Retinal pigment epithelial cell (primary cell): ENCODE results near the gene LIG1.

Experiments
- DNase-seq: peaks from one replicate; pipeline ENCODE4 v3.0.0-alpha.2; 2010; ENCODE audit warnings: low read depth
- H3K4me3 ChIP-seq: 2 replicates; pipeline ENCODE4 v1.5.1; 2011; ENCODE audit warnings: mild to moderate bottlenecking, low read length, control low read depth, moderate library complexity
- TF ChIP-seq, protein P1 (sequence below): conservative IDR thresholded peaks from 2 replicates; pipeline ENCODE4 v1.5.1; 2011; ENCODE audit warnings: low read depth, low read length, control low read depth, inconsistent platforms

LIG1 gene

DNA sequence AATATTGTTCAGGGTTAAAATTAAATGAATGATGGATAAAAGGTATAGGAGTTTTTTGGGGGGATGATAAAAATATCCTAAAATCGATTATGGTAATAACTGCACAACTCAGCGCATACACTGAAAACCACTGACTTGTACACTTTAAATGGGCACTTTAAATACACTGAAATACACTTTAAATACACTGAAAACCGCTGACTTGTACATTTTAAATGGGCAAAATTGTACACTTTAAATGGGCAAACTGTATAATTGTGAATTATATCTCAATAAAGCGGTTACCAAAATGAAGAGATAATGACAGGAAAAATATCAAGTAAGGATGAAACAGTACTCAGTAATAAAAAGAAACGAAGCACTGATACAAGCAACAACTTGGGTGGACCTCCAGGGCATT is 1.5 kb downstream of the LIG1 start:
- TF ChIP-seq, protein P1, sequence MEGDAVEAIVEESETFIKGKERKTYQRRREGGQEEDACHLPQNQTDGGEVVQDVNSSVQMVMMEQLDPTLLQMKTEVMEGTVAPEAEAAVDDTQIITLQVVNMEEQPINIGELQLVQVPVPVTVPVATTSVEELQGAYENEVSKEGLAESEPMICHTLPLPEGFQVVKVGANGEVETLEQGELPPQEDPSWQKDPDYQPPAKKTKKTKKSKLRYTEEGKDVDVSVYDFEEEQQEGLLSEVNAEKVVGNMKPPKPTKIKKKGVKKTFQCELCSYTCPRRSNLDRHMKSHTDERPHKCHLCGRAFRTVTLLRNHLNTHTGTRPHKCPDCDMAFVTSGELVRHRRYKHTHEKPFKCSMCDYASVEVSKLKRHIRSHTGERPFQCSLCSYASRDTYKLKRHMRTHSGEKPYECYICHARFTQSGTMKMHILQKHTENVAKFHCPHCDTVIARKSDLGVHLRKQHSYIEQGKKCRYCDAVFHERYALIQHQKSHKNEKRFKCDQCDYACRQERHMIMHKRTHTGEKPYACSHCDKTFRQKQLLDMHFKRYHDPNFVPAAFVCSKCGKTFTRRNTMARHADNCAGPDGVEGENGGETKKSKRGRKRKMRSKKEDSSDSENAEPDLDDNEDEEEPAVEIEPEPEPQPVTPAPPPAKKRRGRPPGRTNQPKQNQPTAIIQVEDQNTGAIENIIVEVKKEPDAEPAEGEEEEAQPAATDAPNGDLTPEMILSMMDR: no peak
- H3K4me3 ChIP-seq: no peak overlapping the region
- no peak for DNase-seq

DNA sequence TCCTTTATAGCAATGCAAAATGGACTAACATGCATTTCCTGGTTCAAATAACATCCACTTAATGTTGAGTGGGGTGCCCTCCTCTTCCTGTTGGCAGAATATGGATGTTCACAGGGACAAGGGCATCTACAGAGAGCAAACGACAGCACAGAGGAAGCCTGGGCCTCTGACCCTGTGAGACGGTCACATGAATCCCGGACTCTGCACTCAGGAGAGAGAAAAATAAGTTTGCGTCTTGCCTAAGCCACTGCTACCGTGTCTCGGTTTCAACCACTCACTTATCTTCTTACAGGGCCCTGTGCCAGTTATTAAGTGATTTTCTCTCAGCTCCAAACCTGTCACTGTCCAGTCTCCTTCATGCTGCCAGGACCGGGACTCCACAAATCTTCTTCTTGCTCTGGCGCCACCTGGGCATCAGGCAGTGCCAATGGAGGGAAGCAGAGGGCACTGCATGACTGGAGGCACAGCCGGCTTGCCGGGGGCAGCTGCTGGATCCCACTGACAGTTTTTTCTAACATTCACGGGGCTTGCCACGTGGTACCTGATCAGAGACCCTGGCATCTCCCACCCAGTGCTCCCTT is 11.8 kb downstream of the LIG1 start:
- no peak overlapping the region for H3K4me3 ChIP-seq
- DNase-seq: no peak
- TF ChIP-seq, protein P1: no peak

DNA sequence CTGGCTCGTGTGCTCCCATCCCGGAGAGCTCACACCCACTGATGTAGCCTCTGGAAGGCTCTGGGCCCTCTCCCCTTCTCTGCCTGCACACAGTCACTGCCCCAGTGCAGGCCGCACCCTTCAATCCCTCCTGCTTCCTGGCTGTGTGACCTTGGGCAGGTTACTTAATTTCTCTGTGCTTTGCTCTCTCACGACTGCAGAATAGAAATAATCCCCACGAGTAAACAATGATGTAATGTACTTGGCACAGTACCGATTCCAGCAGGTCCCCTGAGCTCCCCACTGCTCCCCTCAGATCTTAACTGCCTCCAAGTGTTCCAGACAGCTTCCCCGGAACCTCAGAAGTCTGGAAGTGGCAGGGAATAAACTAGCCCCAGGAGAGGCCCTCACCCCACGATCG is 16.1 kb downstream of the LIG1 start:
- TF ChIP-seq, protein P1: no peak
- DNase-seq: no peak
- no peak overlapping the region for H3K4me3 ChIP-seq

- peak; percentile 80 for DNase-seq
- TF ChIP-seq, protein P1: peak; percentile 75
- peak overlapping the region; percentile 13 for H3K4me3 ChIP-seq
Measured at GRCh38 chr19:48152551-48152950, 17.6 kb downstream of the LIG1 start.

GRCh38 chr19:48149430-48149829 is 20.7 kb downstream of the LIG1 start:
- no peak overlapping the region for H3K4me3 ChIP-seq
- no peak for DNase-seq

DNA sequence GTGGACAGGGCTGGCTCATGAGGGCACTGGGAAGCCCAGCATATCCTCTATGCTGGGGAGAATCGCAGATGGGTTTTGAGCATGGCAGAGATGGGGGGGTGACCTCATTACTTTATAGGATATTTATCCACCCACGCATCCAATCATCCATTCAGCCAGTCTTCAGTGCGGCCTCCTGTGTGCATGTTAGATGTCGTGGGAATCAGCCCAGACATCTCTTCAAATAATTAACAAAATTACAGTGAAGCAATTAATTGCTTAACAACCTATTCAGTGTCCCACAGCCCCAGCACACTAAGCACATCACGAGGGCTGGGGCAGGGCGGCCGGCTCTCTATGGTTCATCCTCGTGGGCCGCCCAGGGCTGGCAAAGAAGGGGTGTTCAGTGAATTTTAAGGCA is 21.6 kb downstream of the LIG1 start:
- TF ChIP-seq, protein P1: no peak
- no peak overlapping the region for H3K4me3 ChIP-seq
- no peak for DNase-seq

More at GRCh38 chr19:48149430-48149829, 20.7 kb downstream of the LIG1 start:
- TF ChIP-seq, protein P1: no peak

DNA sequence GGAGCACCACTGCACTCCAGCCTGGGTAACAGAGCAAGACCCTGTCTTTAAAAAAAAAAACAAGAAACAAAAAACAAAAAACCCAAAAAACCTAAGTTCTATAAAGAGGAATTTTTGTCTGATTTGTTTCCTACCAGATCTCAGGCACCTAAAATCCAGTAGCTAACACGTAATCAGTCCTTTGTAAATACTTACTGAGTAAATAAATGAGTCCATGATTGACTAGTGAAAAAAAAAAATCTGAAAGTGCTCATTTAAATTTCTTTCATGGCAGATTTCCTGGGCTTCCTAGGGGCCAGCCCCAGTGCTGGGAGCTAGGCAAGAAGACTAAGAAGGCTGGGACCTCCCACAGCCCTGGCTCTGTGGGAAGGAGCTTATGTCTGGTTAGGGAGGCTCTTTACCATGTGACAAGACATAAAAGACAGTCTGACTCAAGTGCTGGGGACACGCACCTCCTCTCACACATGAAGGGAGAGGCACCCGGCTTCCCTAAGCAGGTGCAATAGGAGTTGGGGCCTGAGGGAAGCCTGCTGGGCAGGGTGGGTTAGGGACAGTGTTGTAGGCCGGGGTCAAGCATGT is 22.5 kb downstream of the LIG1 start:
- TF ChIP-seq, protein P1: no peak
- no peak overlapping the region for H3K4me3 ChIP-seq
- DNase-seq: no peak
